ENCODE data around the gene RNU6-9.

GRCh38 chr19:907183-907853 is 14.0 kb downstream of the RNU6-9 start:
- TF ChIP-seq CTCF (IDR thresholded peaks at IDR 0.05), result no peak
- no peak for TF ChIP-seq POLR2A (IDR thresholded peaks at IDR 0.05)
- TF ChIP-seq EP300 (IDR thresholded peaks at IDR 0.05), result no peak

All from gastroesophageal sphincter (tissue), 3 donors.